ENCODE measurements around the gene PIGU.

PIGU gene

DNA sequence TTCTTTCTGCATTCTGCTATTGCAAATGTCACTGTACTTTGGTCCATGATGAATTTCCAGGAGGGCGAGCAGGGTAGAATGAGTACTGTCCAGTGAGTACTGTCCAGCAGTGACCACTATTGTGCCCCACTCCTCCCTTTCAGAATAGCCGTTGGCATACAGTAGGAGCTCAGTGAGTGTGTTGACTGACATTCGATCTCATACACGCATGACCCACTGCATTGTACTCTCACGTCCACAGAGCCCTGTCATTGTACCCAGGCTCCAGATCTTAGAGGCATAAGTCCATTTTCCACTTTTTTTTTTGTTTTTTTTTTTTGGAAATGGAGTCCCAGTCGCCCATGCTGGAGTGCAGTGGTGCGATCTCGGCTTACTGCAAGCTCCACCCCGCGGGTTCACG lies 152.5 kb downstream of the PIGU start:
- TF ChIP-seq TAF1 (IDR thresholded peaks at IDR 0.05; ENCODE audit: borderline replicate concordance, insufficient read depth, low read length) (no peak), FOXP2 (optimal IDR thresholded peaks at IDR 0.05; ENCODE audit: borderline replicate concordance, extremely low read depth, extremely low read length, insufficient read depth) (no peak), POLR2AphosphoS5 (IDR thresholded peaks at IDR 0.05; ENCODE audit: low read depth, low read length) (no peak), SIN3A (IDR thresholded peaks at IDR 0.05; ENCODE audit: borderline replicate concordance, insufficient read depth, low read length) (no peak)
- TF ChIP-seq, protein P1, sequence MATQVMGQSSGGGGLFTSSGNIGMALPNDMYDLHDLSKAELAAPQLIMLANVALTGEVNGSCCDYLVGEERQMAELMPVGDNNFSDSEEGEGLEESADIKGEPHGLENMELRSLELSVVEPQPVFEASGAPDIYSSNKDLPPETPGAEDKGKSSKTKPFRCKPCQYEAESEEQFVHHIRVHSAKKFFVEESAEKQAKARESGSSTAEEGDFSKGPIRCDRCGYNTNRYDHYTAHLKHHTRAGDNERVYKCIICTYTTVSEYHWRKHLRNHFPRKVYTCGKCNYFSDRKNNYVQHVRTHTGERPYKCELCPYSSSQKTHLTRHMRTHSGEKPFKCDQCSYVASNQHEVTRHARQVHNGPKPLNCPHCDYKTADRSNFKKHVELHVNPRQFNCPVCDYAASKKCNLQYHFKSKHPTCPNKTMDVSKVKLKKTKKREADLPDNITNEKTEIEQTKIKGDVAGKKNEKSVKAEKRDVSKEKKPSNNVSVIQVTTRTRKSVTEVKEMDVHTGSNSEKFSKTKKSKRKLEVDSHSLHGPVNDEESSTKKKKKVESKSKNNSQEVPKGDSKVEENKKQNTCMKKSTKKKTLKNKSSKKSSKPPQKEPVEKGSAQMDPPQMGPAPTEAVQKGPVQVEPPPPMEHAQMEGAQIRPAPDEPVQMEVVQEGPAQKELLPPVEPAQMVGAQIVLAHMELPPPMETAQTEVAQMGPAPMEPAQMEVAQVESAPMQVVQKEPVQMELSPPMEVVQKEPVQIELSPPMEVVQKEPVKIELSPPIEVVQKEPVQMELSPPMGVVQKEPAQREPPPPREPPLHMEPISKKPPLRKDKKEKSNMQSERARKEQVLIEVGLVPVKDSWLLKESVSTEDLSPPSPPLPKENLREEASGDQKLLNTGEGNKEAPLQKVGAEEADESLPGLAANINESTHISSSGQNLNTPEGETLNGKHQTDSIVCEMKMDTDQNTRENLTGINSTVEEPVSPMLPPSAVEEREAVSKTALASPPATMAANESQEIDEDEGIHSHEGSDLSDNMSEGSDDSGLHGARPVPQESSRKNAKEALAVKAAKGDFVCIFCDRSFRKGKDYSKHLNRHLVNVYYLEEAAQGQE (IDR thresholded peaks at IDR 0.05; ENCODE audit: insufficient read depth in 1 of 2, low read depth in 2 of 2, low read length in 2 of 2): no peak

DNA sequence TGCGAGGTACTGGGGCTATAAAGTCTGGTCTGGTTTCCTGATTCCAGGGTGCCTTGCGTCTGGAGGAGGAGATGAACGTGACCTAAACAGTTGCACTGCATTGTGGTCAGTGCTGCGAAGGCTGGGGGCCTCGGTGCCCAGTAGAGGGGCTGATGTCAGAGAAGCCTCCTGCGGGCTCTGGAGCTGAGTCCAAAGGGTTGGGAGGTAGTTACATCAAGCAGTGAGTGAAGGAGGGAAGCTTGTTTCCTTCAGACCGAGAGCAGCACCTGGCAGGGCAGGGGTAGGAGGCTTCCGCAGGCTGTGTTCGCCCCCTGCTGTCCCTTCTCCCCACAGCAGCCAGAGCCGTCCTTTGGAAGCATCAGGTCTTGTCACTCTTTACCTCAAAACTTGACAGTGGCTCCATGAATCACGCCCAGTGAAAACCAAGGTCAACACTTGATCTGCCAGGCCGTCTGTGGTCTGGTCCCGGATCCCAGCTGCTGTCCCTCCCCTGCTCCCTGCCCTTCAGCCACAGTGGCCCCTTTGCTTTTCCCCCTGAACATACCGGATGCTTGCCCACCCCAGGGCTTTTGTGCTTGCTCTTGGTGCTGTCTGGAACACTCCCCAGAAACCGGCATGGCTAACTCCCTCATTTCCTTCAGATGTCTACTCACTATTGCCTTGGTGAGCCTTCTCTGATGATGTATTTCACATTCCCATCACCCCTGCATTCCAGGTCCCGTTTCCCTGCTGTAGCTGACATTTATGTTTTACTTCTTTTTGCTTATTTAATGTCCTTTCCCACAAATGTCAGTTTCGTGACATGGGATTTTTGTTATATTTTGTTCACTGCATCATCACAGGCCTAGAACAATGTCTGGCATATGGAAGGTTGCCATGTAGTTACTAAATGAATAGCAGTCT lies 153.7 kb downstream of the PIGU start:
- TF ChIP-seq TAF1 (IDR thresholded peaks at IDR 0.05; ENCODE audit: borderline replicate concordance, insufficient read depth, low read length) (no peak), FOXP2 (optimal IDR thresholded peaks at IDR 0.05; ENCODE audit: borderline replicate concordance, extremely low read depth, extremely low read length, insufficient read depth) (peak; percentile 66)

DNA sequence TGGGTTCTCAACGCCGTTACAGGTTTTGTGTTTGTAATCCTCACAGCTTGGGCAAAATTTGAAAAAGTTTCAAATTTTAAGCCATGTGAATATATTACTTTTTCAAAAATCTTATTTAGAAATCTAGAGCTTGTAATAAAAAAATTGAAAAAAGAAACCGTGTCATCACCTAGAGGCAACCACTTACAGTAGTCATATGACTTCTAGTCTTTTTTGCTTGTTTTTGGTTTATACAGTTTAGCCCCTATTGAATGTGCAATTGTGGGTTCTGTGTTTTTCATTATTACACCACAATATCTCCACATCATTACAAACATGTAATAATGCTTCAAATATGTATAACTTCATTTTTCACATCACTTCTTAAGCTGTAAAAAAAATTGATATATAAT lies 159.8 kb downstream of the PIGU start:
- TF ChIP-seq TAF1 (IDR thresholded peaks at IDR 0.05; ENCODE audit: borderline replicate concordance, insufficient read depth, low read length) (no peak), FOXP2 (optimal IDR thresholded peaks at IDR 0.05; ENCODE audit: borderline replicate concordance, extremely low read depth, extremely low read length, insufficient read depth) (no peak), SIN3A (IDR thresholded peaks at IDR 0.05; ENCODE audit: borderline replicate concordance, insufficient read depth, low read length) (no peak), POLR2AphosphoS5 (IDR thresholded peaks at IDR 0.05; ENCODE audit: low read depth, low read length) (no peak)
- TF ChIP-seq, protein P1 (IDR thresholded peaks at IDR 0.05; ENCODE audit: insufficient read depth in 1 of 2, low read depth in 2 of 2, low read length in 2 of 2): no peak

DNA sequence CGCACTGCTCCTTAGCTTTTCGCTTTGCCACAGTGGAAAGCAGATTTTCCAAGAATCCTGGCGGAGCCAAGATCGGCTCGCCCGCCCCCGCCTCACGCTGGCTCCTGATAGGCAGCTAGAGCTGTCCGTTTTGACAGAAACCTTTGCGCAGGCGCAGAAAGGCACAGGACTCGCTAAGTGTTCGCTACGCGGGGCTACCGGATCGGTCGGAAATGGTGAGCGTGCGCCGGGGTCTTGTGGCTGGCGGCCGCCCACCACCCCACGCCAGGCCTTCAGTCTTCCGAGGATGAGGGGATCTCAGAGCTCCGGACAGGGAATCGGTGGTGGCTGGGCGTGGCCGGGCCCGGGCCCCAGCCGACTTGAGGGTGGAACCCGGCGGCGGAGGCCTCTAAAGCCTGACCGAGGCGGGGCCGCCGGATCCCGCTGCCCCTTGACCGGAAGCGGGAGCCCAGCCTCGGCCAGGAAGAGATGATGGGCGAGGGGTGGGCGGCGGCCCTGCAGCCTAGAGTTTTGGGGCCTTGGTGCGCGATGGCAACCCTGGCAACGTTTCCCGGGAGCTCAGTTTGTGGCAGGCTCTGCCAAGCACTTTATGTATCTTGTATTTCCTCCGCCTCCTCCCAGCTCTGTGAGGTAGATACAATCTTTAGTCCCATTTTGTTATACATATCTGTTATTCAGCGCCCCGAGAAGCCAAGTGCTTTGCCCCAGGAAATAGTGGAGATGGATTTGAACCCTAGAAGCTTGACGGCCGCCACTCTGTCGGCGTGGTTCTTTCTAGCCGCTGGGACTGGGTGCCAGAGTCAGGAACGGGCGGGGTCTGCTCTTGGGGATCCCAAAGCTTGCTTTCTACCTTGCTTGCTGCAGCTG lies 160.4 kb downstream of the PIGU start, which contains the start of gene DYNLRB1:
TSS of gene DYNLRB1 (plus strand) at position 176 of the 867 bp plus-strand sequence. CDS start at position 213, 37 bp downstream.
- peak; percentile 89 for TF ChIP-seq POLR2AphosphoS5 (IDR thresholded peaks at IDR 0.05; ENCODE audit: low read depth, low read length)
- TF ChIP-seq TAF1 (IDR thresholded peaks at IDR 0.05; ENCODE audit: borderline replicate concordance, insufficient read depth, low read length): peak; percentile 46; the same call in 1 of the 2 replicates
- TF ChIP-seq FOXP2 (optimal IDR thresholded peaks at IDR 0.05; ENCODE audit: borderline replicate concordance, extremely low read depth, extremely low read length, insufficient read depth): peak; percentile 61
- TF ChIP-seq, protein P1 (IDR thresholded peaks at IDR 0.05; ENCODE audit: insufficient read depth in 1 of 2, low read depth in 2 of 2, low read length in 2 of 2): no peak; a peak in 1 of 4 replicates
- TF ChIP-seq SIN3A (IDR thresholded peaks at IDR 0.05; ENCODE audit: borderline replicate concordance, insufficient read depth, low read length): 0 out of 2 replicates have a peak, but pooled peaks have one; percentile 50

Data from PFSK-1 (cell line).